GM19324 (cell line): ENCODE results near the gene THRSP.
"Not testable (repeated sequence)": the region's sequence is repeated elsewhere in the genome, so short reads cannot be mapped to it uniquely, and the experiment has no call there.

ENCODE experiments used
- ATAC-seq: cut with Tn5 transposase; IDR thresholded peaks from one replicate; pipeline ENCODE4 v1.9.1; 2021; ENCODE audit warnings: mild to moderate bottlenecking, moderate library complexity; ENCODE audit not compliant: unreplicated experiment, low FRiP score

Gene THRSP

DNA sequence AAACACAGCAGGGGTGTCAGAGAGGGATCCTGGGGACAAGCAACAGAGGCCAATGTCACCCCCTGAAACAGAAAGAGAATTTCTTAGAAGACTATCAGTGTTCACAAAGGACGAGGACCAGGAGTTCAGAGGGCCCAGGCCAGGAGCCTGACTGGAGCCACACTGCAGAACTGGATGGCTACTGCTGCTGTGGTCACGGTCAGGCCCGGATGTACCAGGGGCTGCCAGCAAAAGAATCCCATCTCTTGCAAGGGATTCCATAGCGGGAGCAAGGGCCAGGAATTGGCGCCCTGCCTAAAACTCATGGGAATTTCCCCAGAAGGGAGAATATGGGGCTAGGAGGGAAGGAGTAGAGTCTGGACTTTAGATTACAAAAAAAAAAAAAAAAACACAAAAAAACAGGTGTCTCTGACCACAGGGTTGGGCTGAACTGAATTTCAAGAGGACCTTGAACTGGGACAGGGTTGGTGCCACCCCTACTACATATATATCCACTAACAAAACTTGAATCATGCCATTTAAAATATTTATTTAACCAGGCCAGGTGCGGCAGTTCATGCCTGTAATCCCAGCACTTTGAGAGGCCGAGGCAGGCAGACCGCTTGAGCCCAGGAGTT lies 24.9 kb upstream of the THRSP start:
- no peak for ATAC-seq

DNA sequence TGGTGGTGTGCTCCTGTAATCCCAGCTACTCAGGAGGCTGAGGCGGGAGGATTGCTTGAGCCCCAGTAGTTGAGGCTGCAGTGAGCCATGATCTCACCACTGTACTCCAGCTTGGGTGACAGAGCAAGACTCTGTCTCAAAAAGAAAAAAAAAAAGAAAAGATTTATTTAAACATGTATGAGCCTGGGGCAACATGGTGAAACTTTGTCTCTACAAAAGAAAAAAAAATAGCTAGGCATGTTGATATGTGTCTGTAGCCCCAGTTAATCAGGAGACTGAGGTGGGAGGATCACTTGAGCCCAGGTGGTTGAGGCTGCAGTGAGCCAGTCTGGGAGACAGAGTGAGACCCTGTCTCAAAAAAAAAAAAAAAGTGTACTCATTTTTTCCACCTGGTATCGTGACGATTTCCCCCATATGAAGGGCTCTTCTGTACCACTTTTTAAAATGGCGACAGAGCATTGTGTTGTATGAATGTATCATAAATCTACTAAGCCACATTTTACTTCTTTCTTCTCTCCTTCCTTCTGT lies 24.2 kb upstream of the THRSP start:
- ATAC-seq: no peak

DNA sequence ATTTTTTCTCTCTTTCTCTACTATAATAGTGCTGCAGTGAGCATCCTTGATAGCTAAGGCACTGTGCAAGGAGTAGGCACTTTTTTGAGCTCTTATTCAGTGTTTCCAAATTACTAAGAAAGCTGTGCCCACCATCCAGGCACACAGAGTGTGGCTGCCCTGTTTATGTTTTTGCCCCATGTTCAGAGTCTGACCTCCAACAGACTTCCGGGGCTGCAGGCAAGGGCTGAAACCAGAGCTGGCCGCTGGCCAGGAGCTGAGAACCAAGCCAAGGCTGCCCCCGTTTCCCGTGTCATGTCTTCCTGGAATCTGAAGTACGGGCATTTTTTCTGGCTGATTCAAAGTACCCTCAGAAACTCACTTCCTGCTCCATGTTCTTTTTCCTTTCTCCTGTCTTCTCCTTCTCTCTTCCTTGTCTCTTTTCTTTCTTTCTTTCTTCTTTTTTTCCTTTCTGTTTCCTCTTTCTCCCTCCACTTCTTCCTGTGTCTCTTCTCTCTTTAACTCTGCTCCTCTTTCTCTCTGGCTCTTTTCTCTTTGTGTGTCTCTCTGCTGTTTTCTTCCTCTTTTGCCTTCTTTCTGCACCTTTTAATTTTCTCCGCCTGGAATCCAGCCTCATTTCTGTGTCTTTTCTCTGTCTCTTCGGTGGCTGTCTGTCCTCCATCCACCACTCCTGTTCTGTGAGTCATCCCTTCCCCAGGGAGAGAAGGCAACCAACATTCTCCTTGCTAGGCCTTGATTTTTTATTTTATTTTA lies 23.6 kb upstream of the THRSP start:
- no peak for ATAC-seq

DNA sequence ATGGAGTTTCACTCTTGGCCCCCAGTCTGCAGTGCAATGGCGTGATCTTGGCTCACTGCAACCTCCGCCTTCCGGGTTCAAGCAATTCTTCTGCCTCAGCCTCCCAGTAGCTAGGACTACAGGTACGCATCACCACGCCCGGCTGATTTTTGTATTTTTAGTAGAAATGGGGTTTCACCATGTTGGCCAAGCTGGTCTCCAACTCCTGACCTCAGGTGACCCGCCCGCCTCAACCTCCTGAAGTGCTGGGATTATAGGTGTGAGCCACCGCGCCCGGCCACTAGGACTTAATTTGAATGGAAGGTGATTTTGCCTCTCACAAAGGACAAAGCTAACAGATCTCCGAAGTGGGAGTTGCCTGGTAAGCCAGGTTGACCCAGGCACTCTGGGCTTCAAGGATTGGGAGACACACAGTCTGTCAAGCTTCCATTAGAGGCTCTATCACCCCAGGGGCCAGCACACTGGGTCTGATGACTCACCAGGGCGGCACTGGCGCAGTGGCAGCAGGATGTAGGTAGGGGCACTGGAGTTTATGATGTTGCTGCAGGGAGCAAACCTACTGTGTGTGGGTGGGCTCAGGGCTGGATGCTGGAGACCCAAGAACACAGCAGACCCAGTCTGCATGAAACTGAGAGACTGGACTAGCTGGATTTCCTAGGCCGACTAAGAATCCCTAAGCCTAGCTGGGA lies 22.8 kb upstream of the THRSP start:
- ATAC-seq: no peak

DNA sequence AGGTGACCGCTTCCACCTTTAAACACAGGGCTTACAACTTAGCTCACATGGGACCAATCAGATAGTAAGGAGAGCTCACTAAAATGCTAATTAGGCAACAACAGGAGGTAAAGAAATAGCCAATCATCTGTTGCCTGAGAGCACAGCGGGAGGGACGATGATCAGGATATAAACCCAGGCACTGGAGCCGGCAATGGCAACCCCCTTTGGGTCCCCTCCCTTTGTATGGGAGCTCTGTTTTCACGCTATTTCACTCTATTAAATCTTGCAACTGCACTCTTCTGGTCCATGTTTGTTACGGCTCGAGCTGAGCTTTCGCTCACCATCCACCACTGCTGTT lies 22.3 kb upstream of the THRSP start:
- not testable (repeated sequence) for ATAC-seq

DNA sequence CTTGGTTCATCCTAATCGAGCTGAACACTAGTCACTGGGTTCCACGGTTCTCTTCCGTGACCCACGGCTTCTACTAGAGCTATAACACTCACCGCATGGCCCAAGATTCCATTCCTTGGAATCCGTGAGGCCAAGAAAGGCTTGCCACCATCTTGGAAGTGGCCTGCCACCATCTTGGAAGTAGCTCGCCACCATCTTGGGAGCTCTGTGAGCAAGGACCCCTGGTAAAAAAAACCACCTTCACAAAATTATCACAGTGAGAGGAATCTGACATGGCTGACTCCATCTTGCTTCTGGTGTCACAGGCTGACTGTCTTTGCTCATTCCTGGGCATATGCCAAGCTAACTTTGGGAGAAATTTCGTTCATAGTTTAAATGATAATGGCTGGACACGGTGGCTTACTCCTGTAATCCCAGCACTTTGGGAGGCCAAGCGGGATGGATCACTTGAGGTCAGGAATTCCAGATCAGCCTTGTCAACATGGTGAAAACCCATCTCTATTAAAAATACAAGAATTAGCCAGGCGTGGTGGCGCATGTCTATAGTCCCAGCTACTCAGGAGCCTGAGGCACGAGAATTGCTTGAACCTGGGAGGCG lies 21.7 kb upstream of the THRSP start:
- ATAC-seq: no peak

DNA sequence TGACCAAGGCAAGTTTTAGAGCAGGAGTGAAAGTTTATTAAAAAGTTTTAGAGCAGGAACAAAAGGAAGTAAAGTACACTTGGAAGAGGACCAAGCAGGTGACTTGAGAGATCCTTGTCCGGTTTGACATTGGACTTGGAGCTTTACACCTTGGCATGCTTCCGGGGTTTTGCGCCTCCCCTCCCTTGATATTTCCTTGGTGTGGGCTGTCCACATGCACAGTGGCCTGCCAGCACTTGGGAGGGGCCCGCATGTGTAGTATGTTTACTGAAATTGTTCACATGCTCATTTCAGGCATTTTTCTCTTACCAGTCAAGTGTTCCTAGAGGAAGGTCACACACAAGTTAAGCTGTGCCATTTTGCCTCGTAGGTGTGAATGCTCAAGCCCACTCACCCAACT lies 19.0 kb upstream of the THRSP start:
- no peak for ATAC-seq

DNA sequence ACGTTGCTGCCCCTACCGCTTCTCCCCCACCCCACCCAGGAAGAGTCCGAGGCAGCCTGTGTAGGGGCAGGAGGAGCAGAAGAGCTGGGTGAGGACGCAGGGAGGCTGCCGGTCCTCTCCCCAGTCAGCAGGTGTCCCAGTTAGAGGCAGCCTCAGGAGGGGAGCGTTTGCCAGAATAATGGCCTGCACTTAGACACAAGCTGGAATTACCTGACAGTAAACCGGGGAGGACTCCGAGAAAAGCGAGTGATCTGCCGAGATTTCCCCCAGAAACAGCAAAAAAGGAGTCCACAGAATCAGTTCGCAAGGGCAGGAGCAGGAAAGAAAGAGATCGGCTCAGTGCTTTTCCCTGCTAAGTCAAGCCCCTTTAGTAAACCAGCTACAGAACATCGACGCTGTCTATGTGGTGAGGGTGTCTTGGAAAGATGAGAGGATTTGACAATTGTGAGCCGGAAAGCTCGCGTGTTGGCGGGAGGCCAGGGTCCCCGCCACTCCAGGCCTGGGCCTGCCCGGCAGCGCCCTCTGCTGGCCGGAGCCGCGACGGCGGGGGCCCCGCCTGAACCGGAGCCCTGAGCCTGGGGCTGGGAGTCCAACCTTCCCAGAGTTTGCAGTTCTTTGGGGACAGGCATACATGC lies 17.7 kb upstream of the THRSP start:
- ATAC-seq: no peak

DNA sequence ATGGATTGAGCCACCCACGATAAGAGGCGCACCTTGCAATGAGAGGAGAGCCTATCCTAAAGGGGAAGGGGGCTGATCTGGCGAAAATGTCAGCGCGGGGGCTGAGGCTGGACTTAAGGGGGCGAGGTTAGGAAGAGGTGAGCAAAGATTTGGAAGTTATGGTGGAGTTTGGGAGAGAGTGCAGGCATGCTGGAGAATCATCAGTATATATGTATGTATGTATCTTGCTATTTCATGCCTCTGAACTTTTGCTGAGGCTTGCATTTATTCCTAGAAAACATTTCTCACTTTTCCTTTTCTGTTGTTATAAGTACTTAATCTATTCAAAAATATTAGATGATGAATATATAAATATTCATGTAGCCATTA lies 17.2 kb upstream of the THRSP start:
- no peak for ATAC-seq

DNA sequence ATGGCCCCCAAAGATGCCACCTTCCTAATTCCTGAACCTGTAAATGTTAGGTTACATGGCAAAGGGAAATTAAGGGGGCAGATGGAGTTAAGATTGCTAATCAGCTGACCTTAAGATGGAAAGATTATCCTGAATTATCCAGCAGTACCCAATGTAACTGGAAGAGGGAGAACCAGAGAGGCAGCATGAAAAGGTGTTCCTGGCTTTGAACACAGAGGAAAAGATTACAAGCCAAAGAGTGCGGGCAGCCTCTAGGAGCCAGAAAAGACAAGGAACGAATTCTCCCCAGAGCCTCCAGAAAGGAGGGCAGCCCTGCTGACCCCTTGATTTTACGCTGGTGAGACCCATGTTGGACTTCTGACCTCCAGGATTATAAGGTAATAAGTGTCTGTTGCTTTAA lies 15.1 kb upstream of the THRSP start:
- ATAC-seq: no peak

DNA sequence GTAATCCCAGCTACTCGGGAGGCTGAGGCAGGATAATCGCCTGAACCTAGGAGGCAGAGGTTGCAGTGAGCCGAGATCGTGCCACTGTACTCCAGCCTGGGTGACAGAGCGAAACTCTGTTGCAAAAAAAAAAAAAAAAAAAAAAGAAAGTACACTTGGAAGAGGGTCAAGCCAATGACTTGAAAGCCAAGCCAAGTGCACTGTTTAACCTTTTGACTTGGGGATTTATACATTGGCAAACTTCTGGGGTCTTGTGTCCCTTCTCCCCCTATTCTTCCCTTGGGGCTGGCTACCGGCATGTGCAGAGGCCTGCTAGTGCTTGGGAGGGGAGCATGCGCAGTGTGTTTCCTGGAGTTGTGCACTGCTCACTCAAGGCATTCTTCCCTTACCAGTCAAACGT lies 14.3 kb upstream of the THRSP start:
- no peak for ATAC-seq

DNA sequence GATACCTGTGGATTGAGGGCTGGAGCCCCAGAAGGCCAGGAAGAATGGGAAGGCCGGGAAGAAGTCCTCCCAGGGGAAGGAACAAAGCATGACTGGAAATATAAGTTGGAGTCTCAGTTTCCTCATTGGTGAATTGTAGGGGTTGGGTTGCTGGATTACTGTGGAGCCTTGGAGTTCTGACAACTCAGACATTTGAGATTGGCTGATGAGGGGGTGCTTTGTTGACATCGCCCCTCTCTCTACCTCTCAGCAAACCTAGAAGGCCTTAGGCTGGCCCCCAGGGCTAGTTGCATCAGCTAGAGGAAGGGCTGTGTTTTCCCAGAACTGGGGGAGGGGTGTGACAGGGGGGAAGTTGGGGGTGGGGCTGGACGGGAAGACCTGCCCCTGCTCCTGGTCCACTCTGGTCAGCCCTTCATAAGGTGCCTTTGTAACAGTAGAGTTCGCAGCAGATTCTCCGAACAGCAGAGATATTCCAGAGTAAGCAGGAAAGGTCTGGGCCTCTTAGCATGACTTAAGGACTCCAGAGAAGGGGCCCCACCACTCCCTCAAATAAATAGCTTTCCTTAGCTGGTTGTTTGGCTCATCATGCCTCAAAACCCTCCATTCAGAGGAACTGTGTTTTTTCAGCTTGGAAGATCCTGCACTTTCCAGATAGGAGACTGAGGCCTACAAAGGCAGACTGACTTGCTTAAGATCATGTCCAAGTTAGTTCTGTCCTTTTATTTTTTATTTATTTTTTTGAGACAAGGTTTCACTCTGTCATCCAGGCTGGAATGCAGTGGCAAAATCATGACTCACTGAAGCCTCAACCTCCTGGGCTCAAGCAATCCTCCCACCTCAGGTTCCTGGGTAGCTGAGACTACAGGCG lies 12.5 kb upstream of the THRSP start:
- no peak for ATAC-seq

DNA sequence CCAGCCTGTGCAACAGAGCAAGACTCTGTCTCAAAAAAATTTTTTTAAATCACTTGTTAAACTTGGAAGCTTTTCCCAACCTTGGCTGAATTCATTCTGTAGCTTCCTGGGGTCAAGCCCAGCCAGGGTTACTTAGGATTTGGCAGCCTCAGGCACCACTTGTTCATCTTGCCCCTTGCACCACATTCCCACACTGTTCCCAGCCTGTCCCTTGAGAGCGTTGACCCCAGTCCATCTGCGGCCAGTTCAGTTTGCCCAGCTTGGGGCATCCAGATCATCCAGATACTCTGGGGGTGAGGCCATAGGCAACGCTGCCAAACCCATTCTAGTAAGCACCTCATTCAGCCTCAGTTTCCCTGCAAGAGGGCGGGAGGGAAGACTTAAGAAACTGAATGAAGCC lies 8.7 kb upstream of the THRSP start:
- no peak for ATAC-seq

DNA sequence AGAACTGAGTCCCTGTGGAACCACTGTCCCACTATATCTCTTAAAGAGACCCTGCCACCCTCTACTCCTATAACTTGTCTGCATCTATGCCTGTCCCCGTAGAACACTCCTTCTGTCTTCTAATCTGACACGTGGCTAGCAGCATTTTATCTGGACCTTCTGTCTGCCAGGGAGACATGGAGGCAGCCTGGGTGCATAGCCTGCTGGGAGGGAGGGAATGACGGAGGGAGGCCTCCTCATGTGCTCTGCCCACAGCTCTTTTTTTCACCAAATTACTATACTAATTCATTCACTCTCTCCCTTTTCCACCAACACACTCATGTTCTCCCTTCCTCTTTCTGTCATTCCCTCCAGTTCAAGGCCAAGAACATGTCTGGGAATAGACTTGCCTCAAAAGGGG lies 7.6 kb upstream of the THRSP start:
- no peak for ATAC-seq

DNA sequence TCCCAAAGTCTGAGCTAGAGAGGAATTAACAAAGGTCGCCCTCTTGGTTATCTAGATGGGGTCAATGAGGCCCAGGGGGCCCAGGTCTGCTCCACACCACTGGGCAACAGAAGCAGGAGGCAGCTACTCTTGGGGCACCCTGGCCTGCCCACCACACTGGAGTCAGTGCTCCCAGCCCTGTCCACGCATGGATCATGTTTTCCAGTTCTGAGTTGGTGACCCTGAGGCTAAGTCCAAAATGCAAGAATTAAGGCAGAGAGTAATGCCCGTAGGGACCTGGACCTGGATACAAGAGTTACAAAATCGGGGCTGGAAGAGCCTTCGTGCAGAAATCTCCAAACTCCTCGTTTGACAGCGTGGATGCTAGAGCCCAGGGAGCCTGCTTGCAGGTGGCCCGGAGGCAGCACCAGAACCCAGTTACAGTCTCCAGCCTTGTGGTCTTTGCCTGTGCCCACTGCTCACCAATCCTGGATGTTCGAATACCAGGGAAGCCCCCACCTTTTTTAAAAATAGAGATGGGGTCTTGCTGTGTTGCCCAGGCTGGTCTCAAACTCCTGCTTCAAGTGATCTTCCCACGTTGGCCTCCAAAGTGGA lies 6.1 kb upstream of the THRSP start:
- ATAC-seq: no peak

DNA sequence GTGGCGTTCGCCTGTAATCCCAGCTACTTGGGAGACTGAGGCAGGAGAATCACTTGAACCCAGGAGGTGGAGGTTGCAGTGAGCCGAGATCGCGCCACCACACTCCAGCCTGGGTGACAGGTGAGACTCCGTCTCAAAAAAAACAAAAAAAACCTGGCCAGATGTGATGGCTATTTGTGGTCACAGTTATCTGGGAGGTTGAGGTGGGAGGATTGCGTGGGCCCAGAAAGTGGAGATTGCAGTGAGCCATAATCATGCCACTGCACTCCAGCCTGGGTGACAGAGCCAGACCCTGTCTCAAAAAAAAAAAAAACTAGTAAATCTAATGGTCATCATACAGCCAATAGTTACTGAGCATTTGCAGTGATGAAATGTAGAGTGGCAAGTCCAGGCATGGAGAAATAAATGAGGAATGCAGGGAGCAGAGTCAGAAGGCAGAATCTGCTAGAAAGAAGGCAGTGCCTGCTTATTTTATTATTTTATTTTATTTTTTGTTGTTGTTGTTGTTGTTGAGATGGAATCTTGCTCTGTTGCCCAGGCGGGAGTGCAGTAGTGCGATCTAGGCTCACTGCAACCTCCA lies 3.8 kb upstream of the THRSP start:
- ATAC-seq: not testable (repeated sequence)

DNA sequence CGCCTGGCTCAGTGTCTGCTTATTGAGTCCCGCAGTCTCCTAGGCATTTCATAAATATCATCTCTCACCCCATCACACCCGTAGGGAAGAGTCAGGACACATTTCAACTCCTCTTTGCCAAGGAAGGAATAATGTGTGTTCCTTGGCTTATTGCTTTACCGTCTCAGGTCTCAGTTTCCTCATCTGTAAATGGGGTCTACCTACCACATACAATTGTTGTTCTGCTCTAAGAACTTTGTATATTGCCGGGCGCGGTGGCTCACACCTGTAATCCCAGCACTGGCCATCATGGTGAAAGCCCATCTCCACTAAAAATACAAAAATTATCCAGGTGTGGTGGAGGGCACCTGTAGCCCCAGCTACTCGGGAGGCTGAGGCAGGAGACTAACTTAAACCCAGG lies 3.1 kb upstream of the THRSP start:
- ATAC-seq: no peak

DNA sequence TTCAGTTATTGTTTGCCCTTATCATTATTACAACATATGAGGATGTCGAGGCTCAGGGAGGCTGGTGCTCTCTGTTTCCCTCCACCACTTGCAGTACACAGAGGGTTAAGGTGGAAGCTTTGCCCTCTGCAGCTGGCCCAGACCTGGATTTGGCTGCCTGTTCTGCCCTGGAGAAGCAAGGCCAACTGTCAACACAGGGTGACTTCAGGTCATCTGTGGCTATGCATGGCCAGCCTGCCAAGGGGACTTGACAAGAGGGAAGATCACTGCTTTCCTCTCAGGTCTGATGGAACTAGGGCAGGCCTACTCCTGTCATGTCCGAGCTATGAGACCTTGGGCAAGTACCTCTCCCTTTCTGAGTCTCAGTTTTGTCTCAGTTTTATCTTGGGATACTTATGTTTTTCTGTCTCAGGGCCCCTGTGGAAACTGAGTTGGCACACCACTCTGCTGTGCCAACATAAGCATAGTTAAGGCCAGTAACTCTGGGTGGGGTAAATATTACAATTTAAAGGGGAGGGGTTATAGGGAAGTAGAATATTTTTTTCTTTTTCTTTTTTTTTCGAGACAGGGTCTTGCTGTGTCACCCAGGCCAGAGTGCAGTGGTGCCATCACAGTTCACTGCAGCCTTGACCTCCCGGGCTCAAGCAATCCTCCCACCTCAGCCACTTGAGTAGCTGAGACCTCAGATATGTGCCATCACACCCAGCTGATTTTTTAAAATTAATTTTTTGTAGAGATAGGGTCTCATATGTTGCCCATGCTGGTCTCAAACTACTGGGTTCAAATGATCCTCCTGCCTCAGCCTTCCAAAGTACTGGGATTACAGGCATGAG lies 2.4 kb upstream of the THRSP start:
- ATAC-seq: no peak
